GM10266 (cell line): ENCODE results near the gene CDC14B.

Experiments
- DNase-seq: peaks from one replicate; pipeline ENCODE4 v3.0.0; 2012; ENCODE audit errors: extremely low spot score
- CTCF ChIP-seq: IDR thresholded peaks from 2 replicates; pipeline ENCODE4 v1.5.1; 2012; ENCODE audit warnings: mild to moderate bottlenecking, low read depth; ENCODE audit not compliant: control insufficient read depth, insufficient read depth; ENCODE audit errors: missing control alignments

Gene CDC14B

GRCh38 chr9:96661711-96662110 lies 42.1 kb upstream of the CDC14B start:
- no peak for TF ChIP-seq CTCF
- no peak for DNase-seq

GRCh38 chr9:96660692-96661248 lies 41.1 kb upstream of the CDC14B start:
- no peak for TF ChIP-seq CTCF
- DNase-seq: no peak

- DNase-seq: peak; percentile 83
- TF ChIP-seq CTCF: no peak
Observed at GRCh38 chr9:96655198-96655851, 35.7 kb upstream of the CDC14B start, which contains the start of gene PRXL2C. TSS of gene PRXL2C (minus strand) at chr9:96655317. CDS start at chr9:96655281, 36 bp downstream.

- DNase-seq: peak; percentile 81
- TF ChIP-seq CTCF: peak; percentile 21
Observed at GRCh38 chr9:96654450-96655197, 35.0 kb upstream of the CDC14B start.

GRCh38 chr9:96651626-96652025 lies 32.0 kb upstream of the CDC14B start:
- peak; percentile 42 for DNase-seq
- TF ChIP-seq CTCF: peak; percentile 62

GRCh38 chr9:96649620-96650324 lies 30.1 kb upstream of the CDC14B start:
- DNase-seq: no peak
- no peak for TF ChIP-seq CTCF
